GM19193 (cell line): ENCODE measurements around the gene GPLD1.

Experiments used
- POLR2A ChIP-seq: IDR thresholded peaks from 4 replicates; pipeline ENCODE4 v1.6.1; 2011; ENCODE audit not compliant: insufficient read depth, insufficient read length; ENCODE audit errors: extremely low read depth

The GPLD1 gene

DNA sequence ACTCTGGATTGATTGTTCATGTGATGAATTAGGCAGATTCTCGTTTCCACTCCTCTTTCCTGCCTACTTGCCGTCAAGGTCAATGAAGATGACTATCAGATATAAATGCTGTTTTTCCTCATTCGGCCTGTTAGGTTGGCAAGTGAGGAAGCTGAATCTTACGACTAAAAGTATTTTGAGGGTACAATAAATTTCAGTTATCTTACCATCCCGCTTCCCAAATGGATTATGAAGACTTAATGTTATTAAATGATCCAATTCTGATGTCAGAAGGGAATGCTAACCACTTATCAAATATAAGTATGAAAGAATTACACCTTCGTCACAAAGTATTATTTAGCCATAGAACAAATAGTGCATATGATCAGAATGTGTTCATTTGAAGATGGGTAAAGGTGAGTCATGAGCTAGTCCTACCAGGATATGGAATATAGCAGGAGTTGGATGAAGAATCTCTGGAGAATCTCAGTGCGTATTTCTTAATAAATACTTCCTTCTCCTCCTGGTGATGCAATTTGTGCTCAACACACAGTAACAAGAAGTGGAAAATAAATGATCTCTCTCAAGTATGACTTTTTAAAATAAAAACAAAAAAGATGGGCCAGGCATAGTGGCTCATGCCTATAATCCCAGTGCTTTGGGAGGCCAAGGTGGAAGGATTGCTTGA lies 4.6 kb downstream of the GPLD1 start:
- no peak for TF ChIP-seq POLR2A

DNA sequence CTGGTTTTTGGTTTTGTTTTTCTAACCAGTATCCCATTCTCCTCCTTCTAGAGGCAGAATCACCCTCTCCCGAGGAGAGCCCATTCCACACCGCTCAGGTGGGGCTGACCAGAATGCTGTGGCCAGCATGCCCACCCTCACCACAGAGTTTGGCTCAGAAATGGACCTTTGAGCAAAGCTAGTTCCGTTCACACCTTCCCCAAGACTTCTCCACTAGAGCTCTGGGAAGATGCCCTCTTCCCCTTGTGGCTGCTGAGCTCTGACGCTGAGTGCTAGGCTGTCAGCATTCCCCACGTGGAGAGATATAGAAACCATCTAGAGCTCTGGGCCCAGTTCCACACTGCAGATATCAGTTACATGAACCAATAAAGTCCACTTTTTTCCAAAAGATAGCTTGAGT lies 7.9 kb downstream of the GPLD1 start:
- TF ChIP-seq POLR2A: no peak

DNA sequence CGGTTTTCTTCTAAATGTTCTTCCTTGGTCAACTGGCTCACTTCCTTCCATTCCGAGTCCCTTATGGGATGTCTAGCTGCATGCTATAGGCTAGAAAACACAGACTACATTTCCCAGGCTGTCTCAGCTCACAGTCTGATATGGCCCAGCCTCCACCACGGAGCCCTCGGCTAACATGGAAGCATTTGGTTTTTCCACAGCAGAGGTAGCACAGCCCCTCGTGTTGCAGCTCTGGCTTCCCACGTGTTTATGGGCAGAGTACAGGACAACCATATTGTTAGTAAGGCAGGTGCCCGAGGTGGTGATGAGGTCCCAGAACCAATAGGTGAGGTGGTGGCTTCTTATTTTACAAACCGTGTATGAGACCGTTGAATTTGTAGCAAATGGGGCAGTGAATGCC lies 8.7 kb downstream of the GPLD1 start:
- no peak for TF ChIP-seq POLR2A

DNA sequence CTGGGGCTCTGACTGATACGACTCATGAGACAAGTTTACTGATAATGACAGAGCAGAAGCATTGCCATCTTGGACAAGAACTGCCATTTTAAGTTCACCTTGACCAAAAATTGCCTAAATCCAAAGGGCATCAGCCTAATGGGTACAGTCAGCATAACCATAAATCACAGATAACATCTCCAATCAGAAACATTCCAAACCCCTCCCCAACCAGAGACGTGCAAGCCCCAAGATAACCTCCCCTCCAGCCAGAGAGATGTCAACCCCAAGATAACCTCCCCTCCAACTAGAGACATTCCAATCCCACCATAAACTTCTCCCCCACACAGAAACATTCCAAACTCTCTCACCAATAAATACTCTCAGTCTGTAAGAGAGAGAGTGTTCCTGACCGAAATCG lies 10.5 kb downstream of the GPLD1 start:
- TF ChIP-seq POLR2A: no peak

DNA sequence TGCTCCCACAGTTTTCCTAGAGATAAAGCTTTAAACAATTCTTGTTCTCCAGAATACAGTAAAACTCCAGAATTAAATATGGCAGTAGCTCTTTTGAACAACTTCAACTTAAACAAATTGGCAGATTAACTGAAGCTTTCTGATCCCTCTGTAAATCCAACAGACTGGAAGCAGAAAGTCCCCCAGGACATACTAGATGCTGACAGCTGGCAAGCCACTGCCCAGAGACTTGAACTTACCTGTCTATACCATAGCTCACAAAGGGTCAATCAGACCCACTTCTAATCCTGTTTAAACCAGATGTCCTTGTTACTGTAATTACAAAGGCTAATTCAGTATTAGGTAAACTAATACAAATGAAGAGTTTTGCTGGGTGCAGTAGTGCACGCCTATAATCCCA lies 12.3 kb downstream of the GPLD1 start:
- no peak for TF ChIP-seq POLR2A

DNA sequence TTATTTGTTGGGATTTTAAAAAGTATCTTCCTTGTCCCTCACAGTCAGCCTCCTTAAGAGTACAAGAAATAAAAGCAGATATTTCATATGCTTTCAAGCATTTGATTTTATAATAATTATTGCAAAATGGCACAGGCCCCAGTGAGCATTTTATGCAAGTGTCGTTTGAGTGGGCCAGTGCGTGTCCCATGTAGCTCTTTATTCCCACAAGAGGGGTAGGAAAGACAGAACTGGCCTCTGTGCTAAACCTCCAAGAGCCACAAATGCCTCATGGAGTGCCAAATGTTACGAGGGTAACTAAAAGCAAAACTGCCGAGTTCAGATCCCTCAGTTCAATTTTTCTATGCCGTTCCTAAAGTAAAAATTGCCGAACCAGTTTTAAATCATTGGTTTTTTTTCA lies 12.7 kb downstream of the GPLD1 start:
- no peak for TF ChIP-seq POLR2A

DNA sequence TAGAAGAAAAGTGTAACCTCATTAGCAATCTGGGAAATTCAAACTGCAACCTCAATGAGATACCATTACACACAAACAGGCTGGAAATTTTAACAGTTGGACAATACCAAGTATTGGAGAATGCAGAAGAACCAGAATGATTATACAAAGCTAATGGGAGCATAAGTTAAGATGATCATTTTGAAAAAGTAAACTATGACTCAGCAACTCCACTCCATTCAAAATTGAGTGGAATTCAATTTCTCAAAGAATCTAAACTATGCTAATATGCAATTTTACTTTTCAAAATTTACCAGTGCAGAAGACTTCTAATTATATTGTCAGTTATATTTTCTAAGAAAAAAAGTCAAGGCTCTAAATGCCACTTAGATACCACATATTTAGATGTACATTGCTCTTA lies 17.2 kb downstream of the GPLD1 start:
- no peak for TF ChIP-seq POLR2A

DNA sequence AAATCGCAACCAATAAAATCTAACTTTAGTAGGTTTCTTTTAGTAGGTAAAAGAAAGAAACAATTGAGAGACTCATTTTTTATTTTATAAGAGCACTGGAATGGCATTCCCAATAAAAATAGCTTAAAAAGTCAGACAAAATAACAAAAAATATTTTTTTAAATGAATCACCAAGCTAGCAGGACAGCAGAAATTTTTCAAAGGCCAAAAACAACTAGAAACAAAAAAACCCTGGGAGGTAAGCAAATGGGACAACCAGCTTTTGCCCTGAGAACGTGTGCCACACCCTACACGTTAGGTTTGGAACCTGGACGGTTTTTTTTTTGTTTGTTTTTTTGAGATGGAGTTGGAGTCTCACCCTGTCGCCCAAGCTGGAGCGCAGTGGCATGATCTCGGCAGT lies 19.6 kb downstream of the GPLD1 start:
- TF ChIP-seq POLR2A: no peak

DNA sequence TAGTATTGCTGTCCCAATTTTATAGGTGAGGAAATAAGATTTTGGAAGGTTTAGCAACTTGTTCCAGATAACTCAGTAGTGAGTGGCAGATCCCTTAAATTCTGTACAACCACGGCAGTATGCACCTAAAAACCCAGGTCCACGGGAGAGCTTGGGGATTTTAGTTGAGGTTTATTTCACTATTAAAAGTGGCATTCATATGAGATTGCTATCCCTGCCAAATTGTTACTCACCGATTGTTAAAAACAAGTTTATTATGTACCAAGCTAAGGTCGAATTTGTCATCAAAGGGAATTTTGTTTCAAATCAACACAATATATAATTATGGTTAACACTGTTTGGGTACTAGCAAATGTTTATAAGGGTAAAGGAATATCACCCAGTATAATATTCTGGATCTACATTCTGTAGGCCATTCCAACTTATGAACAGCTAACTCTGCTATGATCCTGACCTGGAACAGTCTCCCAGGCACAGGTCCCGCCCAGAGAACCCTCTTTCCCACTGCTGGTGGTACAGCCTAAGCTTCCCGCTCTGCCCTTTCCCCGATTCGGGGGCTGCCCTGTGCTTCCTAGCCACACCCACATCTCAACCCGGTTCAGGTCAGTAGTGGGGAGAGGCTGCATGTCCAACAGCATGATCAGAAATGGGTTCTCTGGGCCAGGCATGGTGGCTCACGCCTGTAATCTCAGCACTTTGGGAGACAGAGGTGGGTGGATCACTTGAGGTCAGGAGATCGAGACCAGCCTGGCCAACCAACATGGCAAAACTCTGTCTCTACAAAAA lies 24.9 kb downstream of the GPLD1 start:
- TF ChIP-seq POLR2A: no peak

DNA sequence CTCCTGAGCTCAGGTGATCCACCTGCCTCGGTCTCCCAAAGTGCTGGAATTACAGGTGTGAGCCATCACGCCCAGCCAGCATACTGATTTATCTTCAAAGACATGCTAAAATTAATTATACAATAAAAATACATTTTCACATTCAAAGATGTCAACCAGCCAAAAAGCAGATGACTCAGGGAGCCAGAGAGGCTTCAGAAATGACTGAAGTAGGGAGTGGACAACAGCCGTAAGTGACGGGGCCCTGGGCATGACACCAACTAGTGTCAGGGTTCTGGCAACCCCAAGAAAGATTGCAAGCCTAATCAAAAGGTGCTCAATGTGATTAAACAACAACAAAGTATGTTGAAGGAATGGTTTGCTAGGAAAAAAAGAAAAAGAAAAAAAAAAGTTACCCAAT lies 28.4 kb downstream of the GPLD1 start:
- TF ChIP-seq POLR2A: no peak

DNA sequence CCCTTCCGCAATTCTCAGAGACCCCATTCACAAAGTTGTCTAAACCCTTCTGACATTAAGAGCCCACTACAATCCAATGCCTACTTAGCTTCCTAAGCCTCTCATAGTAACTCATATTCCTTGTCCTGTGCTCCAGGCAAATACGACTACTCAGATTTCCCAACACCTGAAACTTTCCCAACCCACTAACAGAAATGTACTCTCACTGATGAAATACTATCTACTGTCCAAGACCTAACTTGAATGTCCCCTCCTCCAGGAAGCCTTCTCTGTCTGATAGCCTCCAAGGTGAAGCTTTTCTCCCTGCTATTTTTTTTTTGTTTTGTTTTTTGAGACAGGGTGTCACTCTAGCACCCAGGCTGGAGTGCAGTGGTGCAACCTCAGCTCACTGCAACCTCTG lies 30.4 kb downstream of the GPLD1 start:
- no peak for TF ChIP-seq POLR2A

DNA sequence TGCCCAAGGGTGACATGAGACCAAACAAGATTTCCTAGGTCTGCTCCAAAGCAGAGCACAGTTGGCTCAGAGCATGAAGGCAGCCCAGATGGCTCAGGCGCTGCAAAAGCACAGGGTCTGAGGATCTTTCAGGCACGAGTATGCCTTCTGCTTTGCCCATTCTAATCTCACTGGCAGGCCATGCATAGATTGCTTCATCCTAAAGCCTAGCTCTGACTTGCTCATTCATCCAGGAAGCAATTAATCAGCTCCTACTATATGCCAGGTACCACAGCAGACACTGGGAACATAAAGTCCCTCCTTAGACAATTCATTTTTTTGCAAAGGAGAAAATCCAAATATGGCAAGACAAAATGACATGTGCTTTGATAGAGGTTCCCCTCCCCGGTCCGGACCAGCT lies 31.2 kb downstream of the GPLD1 start:
- no peak for TF ChIP-seq POLR2A

DNA sequence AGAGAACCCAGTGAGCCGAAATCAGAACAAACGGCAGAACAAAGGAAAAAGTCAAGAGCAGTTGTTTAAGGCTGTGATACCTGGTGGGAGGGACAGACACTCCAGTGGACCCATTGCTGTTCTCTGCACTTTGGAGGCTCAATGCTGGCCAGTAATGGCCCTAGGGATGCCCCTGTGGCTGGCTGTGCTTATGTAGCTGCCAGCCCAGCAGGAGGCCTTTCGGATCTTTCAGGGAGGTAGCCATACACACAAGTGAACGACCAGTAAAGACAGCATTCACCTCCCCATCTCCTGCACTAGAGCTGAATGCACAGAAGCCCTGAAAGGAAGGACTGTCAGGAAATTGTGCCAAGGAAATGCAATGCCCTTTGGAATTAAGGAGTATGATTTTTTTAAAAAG lies 34.3 kb downstream of the GPLD1 start:
- TF ChIP-seq POLR2A: no peak

DNA sequence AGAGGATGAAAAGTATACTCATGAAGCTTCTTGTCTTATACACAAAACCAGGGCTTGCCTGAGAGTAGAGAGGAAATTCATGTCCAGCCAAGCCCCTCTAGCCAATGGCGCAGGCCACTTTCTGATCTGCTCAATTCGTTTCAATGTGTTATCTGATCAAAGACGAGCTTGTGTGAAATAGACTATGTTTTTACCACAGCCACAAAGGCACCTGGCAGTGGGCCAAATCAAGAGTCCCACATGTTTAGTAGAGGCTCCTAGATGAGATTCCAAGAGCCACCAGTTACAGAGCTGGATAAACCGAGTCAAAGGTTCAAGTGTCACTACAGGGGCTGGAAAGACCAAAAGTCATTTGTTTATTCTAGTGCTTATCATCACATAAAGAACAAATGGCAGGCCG lies 34.9 kb downstream of the GPLD1 start:
- TF ChIP-seq POLR2A: no peak

DNA sequence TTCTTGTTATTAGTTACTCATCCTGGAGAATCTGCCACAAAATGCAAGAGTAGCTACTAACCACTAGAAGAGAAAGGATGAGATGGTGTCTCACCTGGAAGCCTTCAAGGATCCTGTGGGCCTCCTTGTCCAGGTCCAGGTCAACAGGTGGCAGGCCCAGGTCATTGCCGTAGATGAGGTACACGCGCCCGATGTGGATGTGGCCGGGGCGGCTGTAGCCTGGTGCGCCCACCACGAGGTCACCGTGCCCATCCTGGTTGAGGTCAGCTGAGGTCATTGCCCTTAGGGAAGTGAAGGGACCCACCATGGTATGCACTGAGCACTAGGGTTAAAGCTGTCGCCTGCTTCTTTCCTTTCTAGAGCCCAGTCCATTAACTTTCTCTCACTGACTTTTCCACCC lies 35.5 kb downstream of the GPLD1 start:
- no peak for TF ChIP-seq POLR2A

DNA sequence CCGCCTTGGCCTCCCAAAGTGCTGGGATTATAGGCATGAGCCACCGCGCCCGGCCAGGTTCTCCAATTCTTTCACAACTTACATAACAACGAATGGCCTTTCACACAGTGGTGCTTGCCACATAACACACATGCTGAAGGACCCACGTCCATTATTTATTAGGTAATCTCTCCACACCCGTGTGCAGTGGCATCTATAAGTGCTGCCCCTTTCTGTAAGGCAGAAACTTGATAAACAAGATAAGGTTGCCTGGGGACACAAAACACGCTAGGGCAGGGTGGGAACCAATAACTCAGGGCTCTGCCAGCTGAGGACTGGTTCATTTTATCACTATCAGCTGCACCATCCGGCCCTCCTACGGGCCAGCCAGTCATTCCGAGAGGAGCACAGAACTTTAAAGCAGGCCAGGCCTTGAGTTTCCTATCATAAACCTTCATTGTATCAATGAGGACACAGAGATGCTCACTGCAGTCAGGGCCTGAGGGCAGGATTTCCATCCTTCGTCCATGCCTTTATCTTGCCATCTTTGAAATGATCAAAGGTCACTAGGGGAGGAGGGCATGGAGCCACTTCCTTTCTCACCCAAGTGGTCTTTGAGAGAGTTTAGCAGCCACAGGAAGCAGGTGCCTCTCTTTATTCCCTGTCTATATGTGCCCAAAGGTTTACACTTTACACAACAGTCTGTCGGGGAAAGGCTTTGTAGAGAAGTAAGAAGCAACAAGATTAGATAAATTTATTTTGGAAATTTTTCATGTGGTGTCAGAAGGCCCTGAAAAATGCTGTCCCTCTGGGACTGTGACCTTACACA lies 37.6 kb downstream of the GPLD1 start:
- TF ChIP-seq POLR2A: no peak

DNA sequence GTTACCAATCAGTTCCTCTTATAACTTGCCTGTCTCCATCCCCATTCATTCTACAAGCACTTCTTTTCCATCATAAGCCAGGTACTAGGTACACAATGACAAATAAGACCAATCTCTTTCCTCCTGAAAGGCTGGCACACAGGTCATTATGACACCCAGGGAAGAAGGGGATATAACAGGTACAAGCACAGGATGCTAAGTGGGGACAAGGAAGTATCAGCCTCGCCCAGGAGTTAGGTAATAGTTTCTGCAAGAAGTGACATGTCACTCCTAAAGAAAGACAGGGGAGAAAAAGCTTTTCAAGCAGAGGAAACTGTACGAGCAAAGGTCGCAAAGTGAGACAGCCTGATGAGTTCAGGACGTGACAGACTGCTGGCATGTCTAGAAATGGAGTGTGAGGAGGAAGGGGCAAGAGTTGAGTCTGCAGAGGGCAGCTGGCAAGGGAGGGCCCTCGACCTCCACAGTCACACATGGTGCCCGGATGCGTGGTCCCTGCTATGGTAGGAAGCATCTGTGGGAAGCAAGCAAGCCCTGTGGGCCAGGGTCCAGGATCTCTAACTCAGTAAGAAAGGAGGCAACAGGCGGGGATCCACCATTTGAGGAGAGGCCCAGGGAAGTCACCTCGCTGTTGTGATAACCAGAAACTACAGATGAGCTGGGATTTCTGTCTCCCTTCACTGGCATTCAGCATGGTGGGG lies 40.4 kb downstream of the GPLD1 start:
- TF ChIP-seq POLR2A: no peak
